ENCODE data around the gene KLF13.

GRCh38 chr15:31313223-31313622 is 13.4 kb upstream of the KLF13 start:
- TF ChIP-seq, protein P1, sequence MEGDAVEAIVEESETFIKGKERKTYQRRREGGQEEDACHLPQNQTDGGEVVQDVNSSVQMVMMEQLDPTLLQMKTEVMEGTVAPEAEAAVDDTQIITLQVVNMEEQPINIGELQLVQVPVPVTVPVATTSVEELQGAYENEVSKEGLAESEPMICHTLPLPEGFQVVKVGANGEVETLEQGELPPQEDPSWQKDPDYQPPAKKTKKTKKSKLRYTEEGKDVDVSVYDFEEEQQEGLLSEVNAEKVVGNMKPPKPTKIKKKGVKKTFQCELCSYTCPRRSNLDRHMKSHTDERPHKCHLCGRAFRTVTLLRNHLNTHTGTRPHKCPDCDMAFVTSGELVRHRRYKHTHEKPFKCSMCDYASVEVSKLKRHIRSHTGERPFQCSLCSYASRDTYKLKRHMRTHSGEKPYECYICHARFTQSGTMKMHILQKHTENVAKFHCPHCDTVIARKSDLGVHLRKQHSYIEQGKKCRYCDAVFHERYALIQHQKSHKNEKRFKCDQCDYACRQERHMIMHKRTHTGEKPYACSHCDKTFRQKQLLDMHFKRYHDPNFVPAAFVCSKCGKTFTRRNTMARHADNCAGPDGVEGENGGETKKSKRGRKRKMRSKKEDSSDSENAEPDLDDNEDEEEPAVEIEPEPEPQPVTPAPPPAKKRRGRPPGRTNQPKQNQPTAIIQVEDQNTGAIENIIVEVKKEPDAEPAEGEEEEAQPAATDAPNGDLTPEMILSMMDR (IDR thresholded peaks at IDR 0.05): no peak
- TF ChIP-seq POLR2A (IDR thresholded peaks at IDR 0.05): no peak
